HG03342 (cell line): ENCODE measurements around the gene NRDC.
"Not testable (repeated sequence)": the region's sequence is repeated elsewhere in the genome, so short reads cannot be mapped to it uniquely, and the experiment has no call there.

Source experiments
- ATAC-seq: cut with Tn5 transposase; IDR thresholded peaks from one replicate; pipeline ENCODE4 v1.9.1; 2021; ENCODE audit warnings: mild to moderate bottlenecking, moderate library complexity; ENCODE audit not compliant: unreplicated experiment

Gene NRDC

DNA sequence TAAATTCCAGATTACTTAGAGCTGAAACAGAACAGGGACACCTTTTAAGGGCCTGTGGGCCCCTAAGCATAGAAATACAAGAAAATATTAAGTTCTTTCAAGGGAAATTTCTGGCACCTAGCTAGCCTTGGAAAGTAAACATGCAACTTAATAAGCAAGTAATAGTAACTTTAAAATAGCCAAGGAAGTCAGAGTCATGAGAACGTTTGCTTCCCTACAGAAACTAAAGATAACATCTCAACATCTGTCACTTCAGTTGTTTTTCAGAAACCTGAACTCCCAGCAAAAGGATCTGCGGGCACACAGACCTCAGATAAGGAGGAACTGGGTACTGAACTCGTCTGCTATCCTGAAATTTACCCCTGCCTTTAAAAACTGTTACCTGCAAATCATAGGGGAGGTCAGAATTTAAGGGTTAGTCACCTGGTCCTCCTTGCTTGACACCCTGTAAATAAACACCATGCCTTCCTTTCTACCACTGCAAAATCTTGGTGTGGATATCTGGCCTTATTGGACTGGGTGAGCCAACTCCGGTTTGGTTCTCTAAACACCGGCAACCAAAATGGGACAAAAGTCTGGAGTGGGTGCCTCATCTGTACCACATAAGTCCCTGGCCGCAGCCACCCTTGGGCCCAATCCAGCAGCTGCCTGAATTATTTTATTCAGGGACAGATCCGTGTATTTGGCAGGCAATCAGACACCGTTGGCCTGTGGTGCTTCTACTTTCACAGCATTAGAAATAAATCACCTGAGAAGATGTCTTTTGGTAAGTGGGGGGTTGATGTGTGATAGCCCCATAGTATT lies 27.9 kb downstream of the NRDC start:
- ATAC-seq = no peak

DNA sequence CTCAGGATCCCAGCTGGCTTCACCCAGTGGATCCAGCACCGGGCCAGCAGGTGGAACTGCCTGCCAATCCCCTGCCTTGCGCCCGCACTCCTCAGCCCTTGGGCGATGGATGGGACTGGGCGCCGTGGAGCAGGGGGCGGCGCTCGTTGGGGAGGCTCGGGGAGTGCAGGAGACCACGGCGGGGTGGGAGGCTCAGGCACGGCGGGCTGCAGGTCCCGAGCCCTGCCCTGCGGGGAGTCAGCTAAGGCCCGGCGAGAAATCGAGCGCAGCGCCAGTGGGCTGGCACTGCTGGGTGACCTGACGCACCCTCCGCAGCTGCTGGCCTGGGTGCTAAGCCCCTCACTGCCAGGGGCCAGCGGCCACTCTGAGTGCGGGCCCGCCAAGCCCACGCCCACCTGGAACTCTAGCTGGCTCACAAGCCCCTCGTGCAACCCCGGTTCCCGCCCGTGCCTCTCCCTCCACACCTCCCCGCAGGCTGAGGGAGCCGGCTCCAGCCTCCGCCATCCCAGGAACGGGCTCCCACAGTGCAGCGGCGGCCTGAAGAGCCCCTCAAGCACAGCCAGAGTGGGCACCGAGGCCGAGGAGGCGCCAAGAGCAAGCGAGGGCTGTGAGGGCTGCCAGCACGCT lies 31.1 kb downstream of the NRDC start:
- ATAC-seq = no peak

DNA sequence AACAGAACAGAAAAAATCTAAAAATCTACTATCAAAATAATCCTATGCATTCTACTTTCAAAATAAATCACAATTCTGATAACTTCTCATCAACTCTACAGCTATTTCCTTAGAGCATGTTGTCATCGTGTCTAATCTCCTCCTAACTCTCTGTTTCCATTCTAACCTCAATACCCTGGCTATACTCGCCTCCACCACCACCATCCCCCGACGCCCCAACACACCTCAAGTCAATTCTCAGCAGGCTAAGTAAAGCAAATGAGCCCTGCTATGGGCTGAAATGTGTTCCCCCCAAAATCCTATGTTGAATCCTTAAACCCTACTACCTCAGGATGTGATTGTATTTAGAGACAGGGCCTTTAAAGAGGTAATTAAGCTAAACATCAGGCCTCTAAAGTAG lies 34.6 kb downstream of the NRDC start:
- ATAC-seq = no peak

DNA sequence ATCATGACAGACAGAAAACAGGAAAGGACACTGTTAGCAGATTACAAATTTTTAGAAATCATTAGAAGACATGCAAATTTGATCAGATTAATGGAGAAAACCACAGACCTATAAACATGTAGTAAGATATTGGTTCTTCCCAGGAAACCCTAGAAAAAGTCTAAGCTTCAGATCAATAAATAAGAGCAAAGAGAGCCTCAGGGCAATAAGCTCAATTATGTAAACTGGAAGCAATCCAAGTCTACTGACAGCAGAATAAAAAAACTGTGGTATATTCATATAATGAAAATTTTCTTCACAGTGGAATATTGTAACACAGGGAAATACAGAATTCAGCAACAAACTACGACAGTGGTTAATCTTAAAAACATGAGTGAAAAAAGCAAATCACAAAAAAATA lies 36.3 kb downstream of the NRDC start:
- no peak for ATAC-seq

DNA sequence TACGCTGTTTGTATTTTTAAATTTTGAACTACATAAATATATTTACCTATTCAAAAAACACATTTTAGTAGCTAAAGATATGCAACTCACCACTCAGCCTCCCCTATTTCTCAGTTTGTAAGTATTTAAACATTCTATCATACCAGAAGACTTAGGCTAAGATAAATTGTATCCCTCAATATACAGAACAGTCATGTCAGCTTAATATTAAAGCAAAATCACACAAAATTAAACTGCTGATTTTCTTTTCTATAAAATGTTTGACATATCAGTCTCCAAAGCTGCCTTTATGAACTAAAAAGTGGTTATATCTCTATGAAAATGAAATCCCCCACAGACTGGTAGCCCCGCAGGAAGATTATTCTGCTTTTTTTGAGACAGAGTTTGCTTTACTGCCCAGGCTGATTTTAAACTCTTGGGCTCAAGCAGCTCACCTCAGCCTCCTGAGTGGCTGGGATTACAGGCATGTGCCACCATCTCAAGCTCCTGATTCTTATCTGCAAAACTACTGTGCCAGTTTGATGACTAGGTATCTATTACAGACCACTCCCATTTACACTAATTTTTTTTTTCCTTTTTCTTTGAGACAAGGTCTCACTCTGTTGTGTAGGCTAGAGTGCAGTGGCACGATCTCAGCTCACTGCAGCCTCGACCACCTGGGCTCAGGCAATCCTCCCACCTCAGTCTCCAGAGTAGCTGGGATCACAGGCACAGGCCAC lies 37.6 kb downstream of the NRDC start:
- no peak for ATAC-seq

DNA sequence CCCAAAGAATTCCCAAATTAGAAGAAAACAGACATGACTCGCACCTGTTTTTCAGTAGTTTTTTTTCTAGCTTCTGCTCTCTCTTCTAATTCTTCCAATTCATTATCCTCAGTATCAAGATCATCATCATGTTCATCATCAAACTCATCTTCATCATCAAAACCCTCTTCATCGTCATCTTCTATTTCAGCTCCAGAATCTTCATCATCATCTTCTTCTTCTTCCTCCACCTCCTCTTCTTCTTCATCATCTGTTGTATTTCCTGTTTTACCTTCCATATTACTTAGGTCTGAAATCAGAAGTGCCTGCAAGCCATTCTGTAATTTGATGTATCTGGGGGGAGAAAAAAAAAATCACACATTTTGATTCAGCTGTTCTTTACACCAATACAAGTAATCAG lies 38.3 kb downstream of the NRDC start:
- ATAC-seq = no peak

DNA sequence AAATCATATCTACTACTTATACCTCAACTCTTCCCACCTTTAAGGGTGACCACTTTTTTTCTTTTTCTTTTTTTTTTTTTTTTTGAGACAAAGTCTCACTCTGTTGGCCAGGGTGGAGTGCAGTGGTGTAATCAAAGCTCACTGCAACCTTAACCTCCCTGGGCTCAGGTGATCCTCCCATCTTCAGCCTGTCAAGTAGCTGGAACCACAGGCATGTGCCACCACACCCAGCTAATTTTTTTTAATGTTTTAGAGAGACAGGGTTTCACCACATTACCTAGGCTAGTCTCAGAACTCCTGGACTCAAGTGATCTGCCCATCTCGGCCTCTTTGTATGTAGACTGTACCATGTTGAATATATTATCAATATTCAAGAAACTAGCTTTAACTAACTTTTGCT lies 39.4 kb downstream of the NRDC start:
- no peak for ATAC-seq

DNA sequence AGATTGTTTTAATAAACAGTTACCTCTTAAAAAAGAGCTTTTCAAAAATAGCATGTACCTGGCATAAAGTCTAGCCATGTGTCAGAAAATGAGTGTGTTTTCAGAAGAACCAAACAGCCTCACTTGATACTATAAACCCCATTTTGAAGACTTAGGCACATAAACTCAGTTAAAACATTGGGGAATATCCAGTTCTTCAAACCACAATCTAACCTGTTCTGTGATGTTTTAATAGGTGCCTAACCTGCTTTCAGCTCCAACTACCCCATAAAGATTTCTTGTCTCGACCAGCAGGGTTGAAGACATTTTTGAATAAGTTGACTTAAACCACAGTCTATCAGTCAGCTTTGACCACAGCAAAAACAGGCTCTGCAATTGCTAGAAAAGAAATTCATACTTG lies 41.3 kb downstream of the NRDC start:
- ATAC-seq = no peak

DNA sequence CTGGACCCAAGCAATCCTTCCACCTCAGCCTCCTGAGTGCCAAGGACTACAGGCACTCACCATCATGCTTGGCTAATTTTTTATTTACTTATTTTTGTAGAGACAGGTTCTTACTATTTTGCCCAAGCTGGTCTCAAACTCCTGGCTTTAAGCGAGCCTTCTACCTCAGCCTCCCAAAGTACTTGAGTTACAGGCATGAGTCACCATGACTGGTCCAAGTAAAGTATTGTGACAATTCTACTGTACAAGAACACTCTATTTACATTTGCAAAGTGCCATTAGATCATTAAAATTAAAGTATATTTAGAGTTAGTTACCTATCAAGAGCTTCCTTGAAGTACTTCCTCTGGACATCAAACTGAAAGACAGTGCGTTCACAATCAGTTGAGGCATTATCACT lies 44.8 kb downstream of the NRDC start:
- ATAC-seq = no peak

DNA sequence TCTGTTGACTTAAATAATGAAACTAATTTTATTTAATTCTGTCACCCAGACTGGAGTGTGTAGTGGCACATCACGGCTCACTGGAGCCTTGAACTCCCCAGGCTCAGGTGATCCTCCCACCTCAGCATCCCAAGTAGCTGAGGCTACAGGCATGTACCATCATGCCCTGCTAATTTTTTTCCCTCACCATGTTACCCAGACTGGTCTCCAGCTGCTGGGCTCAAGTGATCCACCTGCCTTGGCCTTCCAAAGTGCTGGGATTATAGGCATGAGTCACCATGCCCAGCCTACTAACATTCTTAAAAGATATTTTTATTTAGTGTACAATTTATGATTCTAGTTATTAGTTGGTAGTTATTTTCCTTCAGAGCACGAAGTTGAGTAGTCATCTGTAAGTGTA lies 49.5 kb downstream of the NRDC start:
- no peak for ATAC-seq

DNA sequence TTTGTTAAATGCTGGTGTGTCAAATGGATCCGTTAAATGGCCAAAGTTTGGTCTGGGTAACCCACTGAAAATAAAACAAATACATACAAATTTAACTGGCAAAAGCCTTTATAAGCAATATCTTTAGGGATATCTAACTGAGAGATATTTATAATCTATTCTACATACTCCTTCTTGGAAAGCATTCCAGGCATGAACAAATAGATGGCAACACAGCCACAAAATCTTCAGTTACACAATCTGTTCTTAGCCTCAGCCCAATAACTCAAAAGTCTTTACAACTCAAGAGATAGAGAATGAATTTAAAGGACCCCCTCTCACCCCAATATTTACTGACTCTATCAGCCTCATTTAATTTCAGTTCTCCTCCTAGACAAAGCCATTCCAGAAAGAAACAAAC lies 58.7 kb downstream of the NRDC start:
- ATAC-seq = no peak

DNA sequence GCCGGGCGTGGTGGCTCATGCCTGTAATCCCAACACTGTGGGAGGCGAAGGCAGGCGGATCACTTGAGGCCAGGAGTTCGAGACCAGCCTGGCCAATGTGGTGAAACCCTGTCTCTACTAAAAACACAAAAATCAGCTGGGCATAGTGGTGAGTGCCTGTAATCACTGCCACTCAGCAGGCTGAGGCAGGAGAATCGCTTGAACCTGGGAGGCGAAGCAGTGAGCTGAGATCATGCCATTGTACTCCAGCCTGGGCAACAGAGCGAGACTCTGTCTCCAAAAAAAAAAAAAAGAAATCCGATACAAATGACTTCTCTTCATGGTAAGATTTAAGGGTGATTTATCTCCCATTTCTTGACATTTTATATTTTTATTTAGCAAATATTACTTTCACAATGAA lies 59.5 kb downstream of the NRDC start:
- not testable (repeated sequence) for ATAC-seq

DNA sequence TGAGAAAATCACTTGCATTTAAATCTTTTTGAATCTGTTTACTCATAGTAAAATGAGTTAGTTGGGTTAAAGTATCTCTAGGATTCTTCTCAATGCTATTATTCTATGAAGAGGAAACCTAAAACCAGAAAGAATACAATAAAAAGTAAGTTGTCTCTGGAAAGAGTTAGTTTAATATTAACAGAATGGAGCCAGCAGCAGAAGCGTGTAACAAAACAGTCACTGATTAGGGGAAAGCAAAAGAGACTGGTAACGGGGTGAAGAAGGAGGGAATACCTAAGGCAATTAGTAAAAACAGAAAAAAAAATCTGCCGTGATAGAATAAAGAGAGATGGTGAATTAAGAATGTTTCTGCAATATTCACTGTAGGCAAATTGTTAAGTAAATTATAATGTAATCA lies 60.0 kb downstream of the NRDC start:
- no peak for ATAC-seq

DNA sequence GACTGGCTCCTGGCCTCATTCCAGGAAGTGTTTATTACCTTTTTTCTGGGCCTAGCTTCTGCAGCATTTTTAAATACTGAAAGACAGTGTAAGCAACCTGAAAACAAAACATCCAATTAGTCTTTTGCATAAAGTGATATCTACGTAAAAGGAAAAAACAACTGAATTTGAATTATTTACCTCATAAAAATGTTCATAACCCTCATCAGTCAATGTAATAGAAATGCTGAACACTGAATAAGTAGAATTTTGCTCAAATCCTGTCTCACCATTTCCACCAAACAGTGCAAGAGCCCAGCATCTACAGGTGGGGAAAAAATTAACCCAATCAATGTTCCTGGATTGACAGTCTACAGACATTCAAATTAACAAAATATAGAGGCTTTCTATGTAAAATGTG lies 64.0 kb downstream of the NRDC start:
- ATAC-seq = no peak

DNA sequence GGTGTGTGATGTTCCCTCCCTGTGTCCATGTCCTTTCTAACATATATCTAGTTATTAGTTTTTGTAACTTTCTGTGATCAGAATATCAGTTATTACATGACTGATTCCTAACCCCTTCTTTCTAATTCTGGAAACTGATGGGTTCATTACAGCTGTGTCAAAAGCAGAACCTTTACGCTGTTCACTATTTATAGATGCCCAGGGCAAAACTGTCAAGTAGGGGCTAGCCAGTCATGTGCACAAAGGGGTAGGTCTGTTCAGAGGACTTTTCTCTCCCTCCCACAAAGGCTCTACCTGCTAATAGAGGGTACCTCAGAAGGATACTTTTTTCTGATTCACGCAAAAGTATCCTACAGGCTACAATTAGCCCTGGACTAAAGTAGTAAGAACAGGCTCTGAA lies 79.2 kb downstream of the NRDC start:
- ATAC-seq = no peak

DNA sequence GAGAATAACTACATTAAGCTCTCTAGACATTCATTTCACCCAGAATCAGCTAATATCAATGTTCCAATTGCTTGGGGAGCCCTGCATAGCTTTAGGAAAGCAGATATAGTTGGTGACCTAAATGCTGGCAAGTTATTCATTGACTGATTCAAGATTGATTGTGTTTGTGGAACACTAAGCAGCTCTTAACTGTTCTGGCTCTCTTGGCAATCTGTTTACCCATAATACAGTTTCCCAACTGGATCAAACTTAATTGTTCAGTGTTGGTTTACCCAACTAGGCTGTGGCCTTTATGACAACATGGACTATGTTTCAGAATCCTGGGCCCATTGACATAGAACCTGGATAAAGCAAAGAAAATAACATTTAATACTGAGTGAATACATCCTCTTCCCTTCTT lies 83.7 kb downstream of the NRDC start:
- ATAC-seq = no peak

DNA sequence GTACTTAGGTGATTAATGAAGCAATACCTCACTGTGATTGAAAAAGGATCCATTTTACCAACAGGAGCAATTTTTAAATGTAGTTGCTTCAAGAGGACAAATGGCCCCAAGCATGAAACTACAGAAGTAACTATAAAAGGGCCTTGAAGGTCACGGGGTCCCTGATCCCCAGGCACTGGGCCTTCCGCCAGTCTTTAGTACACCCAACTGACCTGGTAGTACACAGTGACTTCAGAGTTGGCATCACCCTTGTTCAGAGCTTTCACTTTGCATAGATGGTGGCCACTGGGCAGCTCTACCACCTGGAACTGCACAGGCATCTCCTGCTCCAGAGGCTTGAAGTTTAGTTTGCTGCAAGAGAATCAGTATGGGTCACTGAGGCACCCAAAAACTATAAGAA lies 84.3 kb downstream of the NRDC start:
- ATAC-seq = no peak

DNA sequence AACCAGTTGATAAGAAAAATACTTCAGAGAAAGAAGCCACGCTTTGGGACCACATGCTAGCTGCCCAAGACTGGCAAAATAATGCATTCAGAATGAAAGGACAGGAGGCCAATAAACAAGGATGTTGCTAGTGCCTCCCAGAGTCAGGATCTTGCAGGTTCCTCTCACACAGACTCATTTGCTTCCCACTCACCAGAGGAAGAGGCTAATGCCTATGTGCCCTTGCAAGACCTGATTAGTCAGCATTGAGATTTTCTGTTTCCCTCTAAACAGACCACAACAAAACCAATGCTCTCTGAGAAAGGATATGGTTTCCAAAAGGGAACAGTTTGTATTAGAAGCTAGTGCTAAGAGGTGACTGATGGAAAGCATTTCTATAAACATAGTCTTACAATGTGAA lies 85.7 kb downstream of the NRDC start:
- ATAC-seq = no peak

DNA sequence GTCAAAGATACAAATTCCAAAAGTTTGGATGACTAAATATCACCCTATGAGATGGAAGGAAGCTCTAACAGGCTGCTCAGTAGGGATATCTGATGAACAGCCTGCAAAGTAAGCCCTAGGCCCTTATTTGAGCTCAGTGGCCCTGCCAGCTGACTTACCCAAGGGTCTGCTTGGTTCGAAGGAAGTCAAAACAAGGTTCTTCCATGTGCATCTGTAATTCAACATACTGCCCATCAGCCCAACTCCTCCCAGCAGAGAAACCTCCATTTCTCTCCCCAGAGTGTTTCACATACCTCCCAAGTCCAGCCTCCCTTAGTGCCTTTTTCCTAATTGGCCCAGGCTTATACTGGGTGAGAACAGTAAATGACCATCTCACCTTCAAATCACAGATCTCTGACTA lies 86.6 kb downstream of the NRDC start:
- no peak for ATAC-seq

DNA sequence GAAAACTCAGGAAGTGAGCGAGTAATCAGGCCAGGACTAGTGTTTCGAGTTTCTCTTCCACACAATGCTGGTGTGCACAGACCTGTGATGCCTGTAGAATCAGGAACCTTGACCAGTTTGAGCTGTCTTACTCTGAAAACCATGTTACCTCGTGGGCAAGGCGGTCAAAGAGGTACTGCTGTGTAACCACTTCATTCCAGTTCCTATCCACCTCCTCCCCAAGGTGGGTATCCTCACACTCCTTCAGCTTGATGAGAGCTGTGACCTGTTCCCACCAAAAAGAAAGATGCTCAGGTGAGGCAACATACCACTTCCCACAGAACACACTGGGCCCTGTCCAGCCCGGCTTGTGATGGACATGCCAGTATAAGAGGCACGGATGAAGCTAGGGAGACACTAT lies 88.1 kb downstream of the NRDC start:
- no peak for ATAC-seq

DNA sequence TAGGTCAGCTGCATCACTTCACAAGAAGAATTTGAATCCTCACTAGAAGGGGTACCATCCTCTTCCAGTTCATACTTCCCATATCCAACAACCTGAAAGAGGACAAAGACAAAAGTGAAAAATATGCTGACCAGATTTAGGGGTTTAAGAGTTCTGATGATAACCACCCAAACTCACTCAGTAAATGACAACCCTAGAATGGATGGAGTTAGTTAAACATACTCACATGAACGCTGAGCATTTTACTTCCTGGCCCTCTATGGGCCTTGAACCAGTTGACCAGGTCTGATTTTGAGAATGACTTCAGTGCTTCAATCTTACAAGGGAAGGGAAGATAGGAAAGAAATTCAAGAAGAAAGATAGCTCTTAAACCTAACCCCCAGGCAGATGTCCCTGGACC lies 89.2 kb downstream of the NRDC start:
- ATAC-seq = no peak

DNA sequence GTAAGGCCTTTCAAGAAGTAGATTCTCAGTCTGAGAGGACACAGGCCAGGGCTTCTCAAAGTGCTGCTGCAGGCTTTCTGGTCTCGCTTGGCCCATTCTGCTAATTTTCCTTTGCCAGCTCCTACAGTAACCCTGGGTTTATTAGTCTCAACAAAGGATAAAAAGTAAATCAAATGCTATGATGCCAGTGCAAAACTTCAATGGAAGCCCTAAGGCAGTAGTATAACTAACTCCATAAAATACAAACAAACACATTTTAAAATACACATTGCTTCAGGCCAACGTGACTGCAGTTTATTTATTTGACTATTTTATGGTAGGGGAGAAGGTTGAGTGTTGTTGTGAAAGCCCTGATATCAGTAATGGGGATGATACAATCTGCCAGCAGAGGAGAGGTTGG lies 89.6 kb downstream of the NRDC start:
- no peak for ATAC-seq
